HL-60 (cell line): ENCODE results near the gene GPC1.

ENCODE experiments used
- CTCF ChIP-seq: IDR thresholded peaks from one replicate; pipeline ENCODE4 v1.5.1; 2011; ENCODE audit warnings: low read length, control low read depth, inconsistent platforms; ENCODE audit not compliant: insufficient read depth
- GABPA ChIP-seq: IDR thresholded peaks from 2 replicates; pipeline ENCODE4 v1.6.1; 2012; ENCODE audit warnings: low read depth
- POLR2AphosphoS5 ChIP-seq: IDR thresholded peaks from 2 replicates; pipeline ENCODE4 v1.6.1; 2012; ENCODE audit warnings: low read depth
- REST ChIP-seq: IDR thresholded peaks from 2 replicates; pipeline ENCODE4 v1.6.1; 2012; ENCODE audit warnings: low read depth; ENCODE audit not compliant: insufficient replicate concordance

- no peak for TF ChIP-seq CTCF
- TF ChIP-seq POLR2AphosphoS5, result no peak
- no peak for TF ChIP-seq REST
- TF ChIP-seq GABPA, result no peak
Measured at GRCh38 chr2:240428245-240428644, 7.2 kb upstream of the GPC1 start.
